Activated CD4-positive, alpha-beta memory T cell treated with anti-CD3 and anti-CD28 coated beads, Interleukin-2, amount 10 ng/mL, durations not matched to agents 7 days and 5 days (primary cell): ENCODE measurements around the gene PTK7. TPM values are rescaled to one million over a fixed set of nuclear protein-coding genes. Genes with fewer than 3 reads are reported as not detected.

Experiments
- CTCF ChIA-PET: fragments of 350-600 bp; sonication (Branson Sonifier 250); formaldehyde crosslinking; loops from one replicate; lab custom pipeline; 2021; ENCODE audit warnings: antibody characterized with exemption, inconsistent platforms; lab: Charles Lee
- POLR2A ChIA-PET: fragments of 350-600 bp; sonication (Branson Sonifier 250); formaldehyde crosslinking; loops from one replicate; lab custom pipeline; 2021; ENCODE audit warnings: antibody characterized with exemption; lab: Charles Lee
- DNase-seq: peaks from one replicate; pipeline ENCODE4 v3.0.0-alpha.2; 2020
- H3K27ac Mint-ChIP-seq: one replicate; pipeline ENCODE4 v1.8.0; 2021; ENCODE audit warnings: mild to moderate bottlenecking, mixed read lengths
- H3K27me3 Mint-ChIP-seq: one replicate; pipeline ENCODE4 v1.8.0; 2021; ENCODE audit warnings: mixed read lengths
- H3K36me3 Mint-ChIP-seq: one replicate; pipeline ENCODE4 v1.8.0; 2021; ENCODE audit warnings: low read depth, mixed read lengths
- H3K4me1 Mint-ChIP-seq: one replicate; pipeline ENCODE4 v1.8.0; 2021; ENCODE audit warnings: mixed read lengths
- H3K4me3 Mint-ChIP-seq: one replicate; pipeline ENCODE4 v1.8.0; 2021; ENCODE audit warnings: mild to moderate bottlenecking, mixed read lengths
- H3K9me3 Mint-ChIP-seq: one replicate; pipeline ENCODE4 v1.8.0; 2021; ENCODE audit warnings: mixed read lengths
- total RNA-seq, 2 experiments: library from RNA; stranded (reverse); gene quantifications; one replicate each; pipeline ENCODE4 v1.2.3, GENCODE V29; 2021

PTK7 gene
- total RNA-seq, 2 experiments from 2014 or later = 0.23 to 0.35 TPM

DNA sequence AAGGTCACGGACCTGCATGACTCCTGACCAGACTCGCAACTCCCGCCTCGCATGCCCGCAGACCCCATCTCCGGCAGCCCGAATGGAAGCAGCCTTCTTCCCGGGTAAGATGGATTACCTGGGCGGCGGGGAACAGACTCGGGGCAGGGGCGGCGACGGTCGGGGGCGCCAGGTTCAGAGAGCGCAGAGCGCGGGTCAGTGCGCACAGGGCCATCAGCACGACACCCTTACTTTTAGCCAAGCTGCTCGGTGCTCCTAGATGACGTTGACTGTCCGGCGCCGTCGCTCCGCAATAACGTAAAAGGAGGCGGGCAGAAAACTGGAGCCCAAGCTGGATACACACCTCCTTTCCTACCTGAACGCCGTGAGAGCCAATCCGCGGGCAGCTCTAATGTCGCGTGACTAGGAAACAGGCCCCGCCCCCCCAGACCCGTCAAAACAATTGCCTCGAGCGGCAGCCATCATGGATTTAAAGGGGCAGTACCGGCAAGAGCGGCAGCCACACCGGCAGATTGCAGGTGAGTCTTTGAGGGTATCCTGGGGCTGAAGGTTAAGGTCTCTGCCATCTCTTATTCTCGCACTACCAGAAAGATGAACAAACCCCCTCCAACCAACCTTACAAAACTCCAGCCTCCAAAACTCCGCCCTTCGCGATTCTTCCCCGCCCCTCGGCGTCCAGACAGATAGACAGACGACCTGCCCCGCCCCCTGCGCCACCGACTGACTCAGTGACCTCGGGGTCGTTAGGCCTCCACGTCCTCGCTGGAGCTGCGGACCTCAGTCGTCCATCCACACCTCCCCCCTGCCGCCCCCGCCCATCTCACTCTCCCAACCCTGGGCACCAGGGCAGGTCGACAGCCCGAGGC lies 16.7 kb upstream of the PTK7 start, which contains the start of the genes KLC4 and MRPL2:
TSS of gene KLC4 (plus strand) at position 464 of the 866 bp plus-strand sequence. CDS start 1,705 bp downstream, outside the sequence.
TSS of gene MRPL2 (minus strand) at position 267 of the 866 bp plus-strand sequence. CDS start at position 214, 53 bp downstream.
- peak; percentile 99 for DNase-seq
- Mint-ChIP-seq H3K36me3 (peaks cover 17% of the 10 kb centered on the region), H3K27me3 (no peaks in the 10 kb centered on the region), H3K4me1 (peaks cover 41% of the 10 kb centered on the region), H3K9me3 (no peaks in the 10 kb centered on the region), H3K27ac (peak within 1 kb of the TSS; percentile 88), H3K4me3 (peak within 1 kb of the TSS; percentile 86)
- ChIA-PET POLR2A (interaction anchor here (0.9 to 2.9 kb wide), 12 partner anchors 9 to 277 kb away, joined by 3 to 15 read pairs (median 6); partner anchors contain the start of genes CNPY3, CUL9, KLHDC3 and MEA1), CTCF (interaction anchor here (0.6 to 1.4 kb wide), 5 partner anchors 38 to 130 kb away, joined by 3 to 4 read pairs (median 3); partner anchors contain the start of gene RRP36)

DNA sequence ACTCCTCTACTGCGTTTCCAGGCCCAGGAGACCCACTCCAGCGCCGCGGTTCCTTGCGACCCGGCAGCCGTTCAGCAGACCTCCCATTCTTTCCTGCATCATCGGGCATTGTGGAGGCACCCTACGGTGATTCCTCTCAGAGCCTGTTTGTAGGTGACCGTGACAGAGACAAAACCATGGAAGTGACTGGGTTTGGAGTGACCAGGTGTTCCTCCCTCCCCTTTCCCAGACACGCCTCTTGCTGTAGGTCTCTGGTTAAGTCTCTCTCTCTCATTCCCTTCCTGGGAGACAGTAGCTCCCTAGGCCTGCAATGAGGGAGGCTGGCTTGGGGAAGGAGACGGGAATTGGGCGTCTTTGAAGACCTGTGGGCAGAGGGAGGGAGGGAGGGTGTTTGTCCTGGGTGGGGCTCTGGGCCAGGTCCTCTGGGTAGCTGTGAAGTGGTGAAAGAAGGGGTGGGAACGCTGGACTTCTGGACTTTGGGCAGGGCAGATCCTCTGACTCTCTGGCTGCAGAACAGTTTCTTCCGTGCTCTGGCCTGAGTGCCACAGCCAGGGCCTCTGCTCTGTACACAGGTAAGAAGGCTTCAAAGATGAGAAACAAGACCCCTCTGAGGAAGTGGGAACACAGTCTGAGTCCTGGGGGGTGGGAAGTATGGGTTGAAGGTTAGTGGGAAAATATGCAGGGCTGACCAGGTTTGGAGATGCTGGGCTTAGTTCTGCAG lies 15.9 kb upstream of the PTK7 start:
- Mint-ChIP-seq H3K4me1 (peaks cover 41% of the 10 kb centered on the region), H3K36me3 (peaks cover 17% of the 10 kb centered on the region), H3K4me3 (peak overlapping the region; percentile 86), H3K9me3 (no peaks in the 10 kb centered on the region), H3K27ac (peak overlapping the region; percentile 88), H3K27me3 (no peaks in the 10 kb centered on the region)
- POLR2A ChIA-PET = interaction anchor here (0.7 to 2.9 kb wide), 9 partner anchors 10 to 277 kb away, joined by 3 to 15 read pairs (median 5); partner anchors contain the start of genes CNPY3, KLHDC3, MEA1 and PPP2R5D
- CTCF ChIA-PET = interaction anchor here (0.7 to 1.8 kb wide), 2 partner anchors 83 to 115 kb away, joined by 3 to 4 read pairs; no protein-coding TSS in a partner anchor
- no peak for DNase-seq

DNA sequence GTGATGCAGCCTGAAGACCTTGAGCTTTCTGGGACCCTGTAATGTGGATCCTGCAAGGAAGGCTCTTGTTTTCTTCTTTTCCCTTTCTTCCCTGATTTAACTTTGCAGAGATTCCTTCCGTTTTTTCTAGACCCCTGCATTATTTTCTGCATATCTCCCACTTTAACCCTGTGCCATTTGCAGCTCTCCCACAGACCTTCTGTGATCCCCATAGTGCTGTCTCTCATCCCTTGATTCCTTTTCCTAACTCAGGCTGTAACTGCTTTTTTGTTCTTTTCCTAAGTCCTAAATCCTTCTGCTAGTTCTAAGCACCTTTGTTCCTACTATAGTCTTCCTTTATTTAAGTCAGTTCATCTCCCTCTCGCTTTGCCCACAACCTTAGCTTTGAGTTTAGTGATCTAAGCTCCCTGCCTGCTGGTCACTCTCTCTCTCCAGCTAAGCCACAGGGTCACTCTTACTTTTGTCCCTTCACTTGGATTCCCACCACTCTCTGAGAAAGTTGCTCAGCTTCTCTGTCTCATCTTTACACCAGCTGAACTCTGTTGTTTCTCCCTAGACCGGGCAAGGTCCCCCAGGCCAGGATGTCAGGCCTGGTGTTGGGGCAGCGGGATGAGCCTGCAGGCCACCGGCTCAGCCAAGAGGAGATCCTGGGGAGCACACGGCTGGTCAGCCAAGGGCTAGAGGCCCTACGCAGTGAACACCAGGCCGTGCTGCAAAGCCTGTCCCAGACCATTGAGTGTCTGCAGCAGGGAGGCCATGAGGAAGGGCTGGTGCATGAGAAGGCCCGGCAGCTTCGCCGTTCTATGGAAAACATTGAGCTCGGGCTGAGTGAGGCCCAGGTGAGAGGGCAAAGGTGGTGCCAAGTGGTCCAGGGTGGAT lies 15.1 kb upstream of the PTK7 start:
- POLR2A ChIA-PET = interaction anchor here (0.7 to 2.9 kb wide), 3 partner anchors 62 to 278 kb away, joined by 3 to 15 read pairs (median 3); partner anchors contain the start of gene CNPY3
- H3K27me3 Mint-ChIP-seq = no peaks in the 10 kb centered on the region
- H3K27ac Mint-ChIP-seq = no peak overlapping the region

GRCh38 chr6:43061861-43062260 lies 14.3 kb upstream of the PTK7 start:
- Mint-ChIP-seq H3K4me1 (peaks cover 34% of the 10 kb centered on the region), H3K9me3 (no peaks in the 10 kb centered on the region), H3K4me3 (no peak overlapping the region), H3K27ac (no peak overlapping the region), H3K27me3 (no peaks in the 10 kb centered on the region), H3K36me3 (peaks cover 6% of the 10 kb centered on the region)
- ChIA-PET POLR2A (no interaction called here), CTCF (interaction anchor here (1.8 kb wide), 1 partner anchor 82 kb away, joined by 4 read pairs; no protein-coding TSS in a partner anchor)
- DNase-seq = no peak

More for the DNA sequence above, 15.1 kb upstream of the PTK7 start:
- H3K9me3 Mint-ChIP-seq = no peaks in the 10 kb centered on the region
- H3K36me3 Mint-ChIP-seq = peaks cover 10% of the 10 kb centered on the region
- H3K4me3 Mint-ChIP-seq = peak overlapping the region; percentile 86
- no peak for DNase-seq
- CTCF ChIA-PET = interaction anchor here (1.8 kb wide), 1 partner anchor 83 kb away, joined by 4 read pairs; no protein-coding TSS in a partner anchor
- peaks cover 38% of the 10 kb centered on the region for H3K4me1 Mint-ChIP-seq

GRCh38 chr6:43062818-43063217 lies 13.3 kb upstream of the PTK7 start:
- Mint-ChIP-seq H3K4me1 (peaks cover 30% of the 10 kb centered on the region), H3K27me3 (no peaks in the 10 kb centered on the region), H3K4me3 (no peak overlapping the region), H3K36me3 (peaks cover 2% of the 10 kb centered on the region), H3K27ac (no peak overlapping the region), H3K9me3 (no peaks in the 10 kb centered on the region)
- ChIA-PET POLR2A (interaction anchor here (1.1 to 2.6 kb wide), 2 partner anchors 9 to 11 kb away, joined by 4 to 11 read pairs; partner anchors contain the start of gene CUL7), CTCF (no interaction called here)
- DNase-seq = no peak

- no peaks in the 10 kb centered on the region for H3K9me3 Mint-ChIP-seq
- no peak for DNase-seq
- H3K36me3 Mint-ChIP-seq = no peaks in the 10 kb centered on the region
- no peak overlapping the region for H3K4me3 Mint-ChIP-seq
- ChIA-PET CTCF (interaction anchor here (0.7 kb wide), 1 partner anchor 79 kb away, joined by 7 read pairs; no protein-coding TSS in a partner anchor), POLR2A (no interaction called here)
- H3K4me1 Mint-ChIP-seq = peaks cover 4% of the 10 kb centered on the region
- no peak overlapping the region for H3K27ac Mint-ChIP-seq
- peaks cover 6% of the 10 kb centered on the region for H3K27me3 Mint-ChIP-seq
Observed at GRCh38 chr6:43070028-43070632, 6.0 kb upstream of the PTK7 start.

GRCh38 chr6:43074847-43075669 lies 1.1 kb upstream of the PTK7 start:
- Mint-ChIP-seq H3K4me3 (no peak overlapping the region), H3K36me3 (no peaks in the 10 kb centered on the region), H3K4me1 (peaks cover 5% of the 10 kb centered on the region), H3K27me3 (peaks cover 39% of the 10 kb centered on the region), H3K9me3 (no peaks in the 10 kb centered on the region), H3K27ac (no peak overlapping the region)
- no peak for DNase-seq
- ChIA-PET POLR2A (no interaction called here), CTCF (interaction anchor here (0.9 kb wide), 1 partner anchor 21 kb away, joined by 3 read pairs; the partner anchor contains the start of gene CUL7)

GRCh38 chr6:43076464-43077332 lies 584 bp downstream of the PTK7 start:
- H3K4me1 Mint-ChIP-seq = peaks cover 3% of the 10 kb centered on the region
- CTCF ChIA-PET = interaction anchor here (1.4 kb wide), 1 partner anchor 67 kb away, joined by 5 read pairs; no protein-coding TSS in a partner anchor
- no peaks in the 10 kb centered on the region for H3K9me3 Mint-ChIP-seq
- DNase-seq = no peak
- POLR2A ChIA-PET = interaction anchor here (1.2 kb wide), 1 partner anchor 62 kb away, joined by 3 read pairs; the partner anchor contains the start of genes KLHDC3 and MEA1
- H3K4me3 Mint-ChIP-seq = no peak overlapping the region
- no peak overlapping the region for H3K27ac Mint-ChIP-seq
- H3K36me3 Mint-ChIP-seq = no peaks in the 10 kb centered on the region
- H3K27me3 Mint-ChIP-seq = peaks cover 42% of the 10 kb centered on the region

DNA sequence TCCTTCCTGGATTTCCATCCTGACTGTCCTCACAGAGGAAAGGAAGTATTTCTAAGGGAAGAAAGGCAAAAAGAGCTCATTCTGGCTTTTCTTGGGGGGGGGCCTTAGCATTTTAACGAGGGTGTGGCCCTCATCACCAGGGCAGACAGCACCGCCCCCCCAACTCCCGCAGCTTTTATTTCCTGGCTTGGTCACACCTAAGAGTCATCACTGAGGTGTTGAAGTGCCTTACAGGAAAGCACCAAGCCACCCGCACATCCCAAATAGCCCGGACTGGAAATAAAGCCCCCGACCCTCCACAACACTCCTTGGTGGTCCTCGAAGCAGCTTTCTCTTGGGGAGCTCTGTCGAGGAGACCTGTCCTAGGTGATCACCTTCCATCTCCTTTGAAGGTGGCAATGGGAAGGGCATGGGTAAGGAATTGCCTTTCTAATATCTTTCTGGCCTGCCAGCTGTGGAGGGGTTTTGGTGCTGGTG lies 1.3 kb downstream of the PTK7 start:
- ChIA-PET CTCF (interaction anchor here (1.4 kb wide), 1 partner anchor 67 kb away, joined by 5 read pairs; no protein-coding TSS in a partner anchor), POLR2A (interaction anchor here (1.2 kb wide), 1 partner anchor 63 kb away, joined by 3 read pairs; the partner anchor contains the start of genes KLHDC3 and MEA1)
- no peak overlapping the region for H3K27ac Mint-ChIP-seq
- no peak overlapping the region for H3K4me3 Mint-ChIP-seq
- H3K27me3 Mint-ChIP-seq = peaks cover 44% of the 10 kb centered on the region
- H3K9me3 Mint-ChIP-seq = no peaks in the 10 kb centered on the region
- no peaks in the 10 kb centered on the region for H3K36me3 Mint-ChIP-seq
- H3K4me1 Mint-ChIP-seq = peaks cover 3% of the 10 kb centered on the region
- DNase-seq = no peak
